Suppressor macrophage treated with lipopolysaccharide for 1 hour (primary cell): ENCODE data around the gene RIPOR2.
"Not testable (repeated sequence)": the region's sequence is repeated elsewhere in the genome, so short reads cannot be mapped to it uniquely, and the experiment has no call there.

Experiments used
- DNase-seq, 3 donors: peaks; one replicate each; pipeline ENCODE4 v3.0.0-alpha.2; 2020 to 2022

RIPOR2 gene

DNA sequence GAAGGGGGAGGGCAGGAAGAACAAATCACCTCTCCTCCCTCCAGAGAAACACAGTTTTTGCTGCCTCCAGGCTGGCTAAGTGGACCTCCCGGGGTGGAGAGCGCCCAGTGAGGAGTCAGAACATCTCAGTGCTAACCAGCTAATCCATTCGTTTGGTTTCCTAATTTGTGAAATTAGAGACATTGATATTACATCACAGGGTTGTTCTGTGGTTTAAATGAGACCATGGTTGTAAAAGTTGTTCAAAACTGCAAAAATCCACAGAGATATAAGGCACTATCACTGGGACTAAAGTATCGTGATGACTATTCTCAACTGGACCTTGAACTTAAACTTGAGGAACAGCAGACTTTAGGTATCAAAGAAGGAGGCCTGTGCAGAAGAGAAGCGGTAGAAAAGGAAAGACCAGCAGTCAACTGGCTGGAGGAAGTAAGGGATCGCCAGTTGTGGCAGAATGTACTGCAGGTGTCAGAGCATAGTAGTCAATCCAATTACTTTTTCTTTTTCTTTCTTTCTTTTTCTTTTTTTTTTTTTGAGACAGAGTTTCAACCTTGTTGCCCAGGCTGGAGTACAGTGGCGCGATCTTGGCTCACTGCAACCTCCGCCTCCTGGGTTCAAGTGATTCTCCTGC, 33.9 kb downstream of the RIPOR2 start:
- no peak for DNase-seq

GRCh38 chr6:24900917-24901697, 34.7 kb downstream of the RIPOR2 start:
- no peak for DNase-seq

GRCh38 chr6:24899997-24900325, 35.8 kb downstream of the RIPOR2 start:
- DNase-seq = no peak

- DNase-seq = no peak
Measured at GRCh38 chr6:24899136-24899996, 36.4 kb downstream of the RIPOR2 start.

DNA sequence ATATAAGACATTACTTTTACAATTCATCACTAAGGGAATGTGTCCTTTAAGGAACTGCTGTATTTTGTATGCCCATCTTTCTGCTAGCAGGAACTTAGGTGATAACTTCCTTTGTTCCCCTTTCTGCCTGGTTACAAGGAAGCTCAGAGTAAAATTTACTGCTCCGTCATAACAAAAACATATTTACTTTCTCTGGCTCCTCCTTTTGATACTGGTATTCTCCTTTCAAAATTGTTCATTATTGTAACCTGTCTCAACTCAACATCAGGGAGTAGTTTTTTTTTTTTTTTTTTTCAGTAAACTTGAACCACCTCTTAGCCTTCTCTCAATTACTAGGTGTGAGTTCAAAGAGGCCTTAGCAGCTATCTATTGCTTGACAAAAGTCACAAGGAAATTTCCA, 37.1 kb downstream of the RIPOR2 start:
- no peak for DNase-seq

DNA sequence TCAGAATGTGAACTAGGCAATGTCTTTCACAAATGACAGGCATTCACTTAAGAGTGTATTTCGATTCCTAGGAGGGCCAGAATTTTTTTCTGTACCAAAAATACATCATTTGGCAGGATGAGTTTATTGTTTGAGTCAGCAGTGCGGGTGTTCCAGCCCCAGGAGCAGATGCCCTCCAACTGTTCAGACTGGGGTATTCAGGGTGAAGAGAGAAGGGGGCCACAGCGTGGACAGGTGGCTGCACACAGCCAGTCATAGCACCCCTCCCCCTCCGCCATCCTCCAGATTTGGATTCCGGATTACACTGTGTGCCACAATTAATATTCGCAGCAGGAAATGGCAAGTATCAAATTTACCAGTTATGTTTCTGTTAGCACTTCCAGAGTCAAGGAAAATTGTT, 38.6 kb downstream of the RIPOR2 start:
- DNase-seq = no peak

GRCh38 chr6:24893342-24893850, 42.4 kb downstream of the RIPOR2 start:
- no peak for DNase-seq

DNA sequence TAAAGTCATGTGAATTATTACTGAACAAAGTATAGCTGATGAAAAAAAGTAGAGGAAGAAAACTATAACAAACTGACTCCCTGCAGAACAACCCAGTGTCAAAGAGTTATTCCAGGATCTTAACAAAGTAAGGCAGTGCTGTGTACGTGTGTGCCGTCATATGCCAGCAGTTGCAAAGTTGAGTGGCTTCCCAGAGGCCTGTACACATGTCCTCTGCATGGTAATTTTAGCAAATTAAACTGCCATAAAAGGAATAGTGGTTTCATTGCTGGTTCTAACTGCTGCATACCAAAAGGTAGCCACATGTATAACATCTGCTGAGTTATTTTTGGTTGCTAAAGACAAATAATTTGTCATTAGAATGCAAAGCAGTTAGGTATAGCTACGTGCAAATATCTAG, 44.8 kb downstream of the RIPOR2 start:
- DNase-seq = no peak

DNA sequence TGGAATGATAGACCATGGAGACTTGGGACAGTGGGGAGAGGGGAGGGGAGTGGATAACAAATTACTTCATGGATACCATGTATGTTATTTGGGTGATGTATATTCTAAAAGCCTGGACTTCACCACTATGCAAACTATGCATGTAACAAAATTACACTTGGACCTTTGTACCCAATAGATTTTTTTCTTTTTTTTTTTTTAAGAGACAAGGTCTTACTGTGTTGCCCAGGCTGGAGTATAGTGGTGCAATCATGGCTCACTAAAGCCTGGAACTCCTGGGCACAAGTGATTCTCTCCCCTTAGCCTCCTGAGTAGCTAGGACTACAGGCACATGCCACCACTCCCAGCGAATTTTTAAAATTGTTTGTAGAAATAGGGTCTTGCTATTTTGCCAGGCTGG, 45.3 kb downstream of the RIPOR2 start:
- DNase-seq = no peak

DNA sequence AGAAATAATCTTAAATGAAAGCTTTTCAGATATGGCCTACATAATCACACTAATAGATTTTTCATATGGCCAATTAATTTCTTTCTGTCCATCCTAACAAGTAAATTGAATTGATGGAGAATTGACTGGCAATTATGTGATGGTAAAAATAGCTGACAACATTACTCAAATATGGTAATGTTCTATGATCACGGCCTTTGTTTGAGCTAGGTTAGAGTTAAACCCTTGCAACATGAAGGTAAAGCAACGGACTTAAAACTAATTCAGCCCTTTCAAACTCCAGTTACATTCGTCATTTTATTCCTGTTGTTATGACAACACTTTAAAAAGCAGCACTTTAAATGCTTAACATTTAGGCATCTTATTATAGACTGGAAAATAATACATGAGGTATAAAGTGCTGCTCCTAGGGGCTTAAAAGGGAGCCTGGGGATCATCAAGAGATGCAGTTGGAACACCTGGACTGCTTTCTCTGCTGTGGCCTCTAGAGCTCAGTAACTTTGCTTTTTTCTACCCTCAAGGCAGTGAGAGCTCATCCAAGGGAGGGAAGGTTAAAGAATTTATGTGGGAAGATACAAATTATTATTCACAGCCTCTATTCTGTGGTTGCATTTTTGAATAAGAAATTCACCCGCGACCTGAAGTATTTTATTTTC, 46.9 kb downstream of the RIPOR2 start:
- no peak for DNase-seq

DNA sequence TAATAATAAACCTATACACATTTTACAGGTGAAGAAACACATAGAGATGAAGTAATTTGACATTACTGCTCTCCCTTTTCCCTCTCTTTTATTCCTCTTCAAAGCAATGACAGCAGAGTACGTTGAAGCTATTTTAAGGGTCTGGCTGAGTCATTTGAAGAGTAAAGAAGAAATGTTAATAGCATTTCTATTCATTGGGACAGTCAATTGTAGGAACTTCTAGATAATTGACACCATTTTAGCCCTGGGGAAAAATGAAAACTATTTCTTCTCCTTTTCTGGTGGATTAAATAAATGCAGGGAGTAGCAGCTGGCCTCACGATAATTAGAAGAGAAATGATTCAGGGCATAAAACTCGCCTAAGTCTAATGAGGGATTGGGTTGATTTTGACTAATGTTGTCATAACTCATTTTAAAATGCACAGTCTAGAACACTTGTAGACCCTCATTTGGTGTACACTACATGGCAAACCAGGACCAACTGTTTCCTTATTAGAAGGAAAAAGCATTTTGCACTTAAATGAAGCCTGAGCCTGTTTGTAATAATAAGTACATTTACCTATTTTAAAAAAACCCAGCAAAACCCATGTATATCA, 48.1 kb downstream of the RIPOR2 start:
- DNase-seq = no peak

DNA sequence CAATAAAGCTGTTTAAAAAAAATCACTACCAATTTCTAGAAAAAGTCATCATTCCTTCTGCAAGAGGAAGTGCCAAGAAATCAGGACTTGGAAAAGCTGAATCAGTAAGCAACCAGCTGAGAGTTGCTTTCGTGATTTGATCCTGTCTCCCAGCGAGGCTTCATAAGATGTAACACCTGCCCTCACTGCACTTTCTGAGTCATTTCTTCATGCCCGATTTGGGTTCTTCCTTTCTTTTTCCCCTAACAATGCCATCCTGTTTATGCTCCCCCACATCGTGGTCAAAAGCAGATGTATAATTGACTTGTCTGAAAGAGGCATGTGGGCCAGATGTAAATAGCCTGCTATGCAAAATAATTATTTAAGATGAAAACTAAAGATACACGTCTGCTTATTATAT, 52.1 kb downstream of the RIPOR2 start:
- peak in 2 of 3 donors; percentile 9 to 20 for DNase-seq

DNA sequence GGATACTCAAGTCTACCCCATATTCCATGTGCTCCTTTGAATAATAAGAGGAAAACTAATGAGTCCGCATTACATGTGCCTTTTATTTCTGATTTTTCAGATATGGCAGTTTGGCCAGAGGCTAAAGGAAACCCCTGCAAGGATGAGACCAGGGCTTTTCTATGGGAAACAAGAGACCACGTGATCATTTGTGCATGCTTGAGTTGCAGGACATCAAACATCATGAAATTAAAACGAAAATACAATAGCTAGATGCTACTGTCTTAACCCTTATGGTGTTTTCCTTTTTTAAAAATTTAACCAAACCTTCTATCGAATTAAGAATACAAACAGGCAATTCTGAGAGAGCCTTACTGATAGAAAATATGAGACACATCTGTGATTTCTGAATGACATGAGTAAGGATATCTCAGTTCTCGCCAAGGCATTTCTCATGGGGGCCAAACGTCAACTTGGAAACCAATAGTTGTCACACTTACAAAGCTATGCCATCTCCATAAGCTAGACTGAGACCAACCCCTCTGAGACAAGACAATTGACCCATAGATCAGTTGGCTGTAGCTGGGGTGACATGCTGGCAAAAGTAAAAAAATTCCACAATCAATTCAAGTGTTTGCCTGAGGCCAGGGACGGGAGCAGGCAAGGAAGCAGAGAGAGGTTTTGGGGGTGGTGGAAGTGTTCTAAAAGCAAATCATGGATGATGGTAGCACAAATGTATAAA, 52.8 kb downstream of the RIPOR2 start:
- no peak for DNase-seq

GRCh38 chr6:24882295-24882694, 53.5 kb downstream of the RIPOR2 start:
- no peak for DNase-seq

- no peak for DNase-seq
Measured at GRCh38 chr6:24881376-24881775, 54.4 kb downstream of the RIPOR2 start.

- no peak for DNase-seq
Measured at GRCh38 chr6:24880451-24880850, 55.3 kb downstream of the RIPOR2 start.

DNA sequence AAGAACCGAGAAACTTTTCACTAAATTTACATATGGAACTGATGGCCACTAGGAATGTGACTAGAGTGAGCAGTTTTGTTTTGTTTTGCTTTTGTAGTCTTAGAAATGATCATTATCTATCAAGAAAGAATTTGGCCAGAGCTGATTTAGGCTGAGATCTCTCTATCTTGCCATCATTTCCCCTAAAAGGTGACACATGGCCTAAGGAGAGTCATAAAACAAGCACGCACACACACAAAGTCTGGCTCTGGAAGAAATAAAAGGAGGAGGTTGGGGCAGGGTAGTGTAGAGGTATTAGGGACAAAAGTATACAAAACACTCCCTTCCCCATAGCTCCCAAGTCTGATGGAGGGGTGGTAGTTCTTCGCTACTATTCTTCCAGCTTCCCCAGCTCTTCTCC, 56.4 kb downstream of the RIPOR2 start:
- no peak for DNase-seq

- DNase-seq = not testable (repeated sequence)
Measured at GRCh38 chr6:24877747-24878146, 58.0 kb downstream of the RIPOR2 start.

DNA sequence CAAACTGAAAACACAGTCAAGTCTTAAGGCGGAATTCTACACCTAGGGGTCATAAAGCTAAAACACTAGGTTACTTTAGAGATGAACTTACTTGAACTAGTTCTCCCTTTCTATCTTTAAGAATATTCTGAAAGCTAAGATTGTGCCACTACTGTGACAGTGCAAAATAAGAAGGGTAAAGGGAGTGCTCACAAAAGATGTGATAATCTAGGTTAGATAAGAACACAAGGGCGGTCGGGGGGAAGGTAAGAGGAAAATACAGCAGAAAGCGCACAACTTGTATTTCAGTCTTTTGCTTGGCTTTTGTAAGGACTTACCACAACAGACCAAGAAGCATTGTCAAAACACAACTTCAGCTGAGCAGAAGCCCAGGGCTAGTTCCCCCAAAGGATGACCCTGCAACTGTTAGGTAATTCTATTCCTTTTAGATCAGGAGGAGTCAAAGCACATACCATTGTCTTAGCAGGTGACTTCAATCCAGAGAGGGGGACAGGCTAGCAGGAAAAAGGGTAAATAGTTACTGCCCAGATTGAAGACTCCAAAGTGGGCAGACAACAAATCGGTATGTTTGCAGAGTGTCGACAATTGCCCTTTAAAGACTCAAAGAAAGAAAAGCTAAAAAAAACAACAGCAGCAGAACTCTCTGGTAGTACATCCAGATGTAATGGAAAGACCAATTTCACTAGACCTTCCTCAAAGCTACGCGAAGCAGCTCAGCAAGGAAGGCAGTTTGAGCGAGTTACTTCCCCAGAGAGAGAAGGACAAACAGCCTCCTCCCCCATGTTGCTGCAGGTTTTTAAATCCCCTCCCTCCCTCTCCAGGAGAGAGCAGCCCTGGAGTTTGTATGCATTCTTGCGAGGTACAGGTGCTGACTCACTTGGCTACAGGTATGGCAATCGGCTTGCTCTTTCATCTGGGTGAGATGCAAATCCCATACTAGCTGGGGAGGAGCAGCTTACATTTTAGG, 59.0 kb downstream of the RIPOR2 start:
- no peak for DNase-seq

GRCh38 chr6:24875534-24875901, 60.2 kb downstream of the RIPOR2 start:
- DNase-seq = no peak
